H1 (cell line): ENCODE measurements around the gene TAS2R41. TPM values are rescaled to one million over a fixed set of nuclear protein-coding genes. Genes with fewer than 3 reads are reported as not detected.

Source experiments
- CTCF ChIA-PET: fragments of 300-600 bp; sonication (Branson Sonifier 250); formaldehyde crosslinking; loops from one replicate; lab custom pipeline; 2021; ENCODE audit not compliant: partially characterized antibody; lab: Charles Lee
- POLR2A ChIA-PET: fragments of 300-600 bp; sonication (Branson Sonifier 250); formaldehyde crosslinking; loops from one replicate; lab custom pipeline; 2021; ENCODE audit warnings: inconsistent platforms; ENCODE audit not compliant: partially characterized antibody; lab: Charles Lee
- DNase-seq, 2 experiments: peaks; one replicate each; pipeline versions ENCODE4 v3.0.0 to v3.0.0-alpha.2; 2010 to 2022; ENCODE audit warnings: low spot score in 2 of 2, low read depth in 1 of 2, mixed read lengths in 1 of 2
- FAIRE-seq: peaks from 2 replicates; lab custom pipeline; 2011; peaks lifted over from hg19 to GRCh38; lab: Jason Lieb, UNC
- H2AFZ ChIP-seq: 2 replicates; pipeline ENCODE4 v1.8.1; 2012; ENCODE audit warnings: low read length, inconsistent platforms
- H2AK5ac ChIP-seq: 2 replicates; pipeline ENCODE4 v1.6.1; 2013; ENCODE audit warnings: low read depth, low read length
- H2BK120ac ChIP-seq: replicated peaks from 2 replicates; pipeline ENCODE3; 2013; ENCODE audit warnings: low read depth, low read length, inconsistent platforms
- H2BK12ac ChIP-seq: 2 replicates; pipeline ENCODE4 v1.6.1; 2013; ENCODE audit warnings: low read depth, low read length
- H2BK15ac ChIP-seq: 2 replicates; pipeline ENCODE4 v1.6.1; 2013; ENCODE audit warnings: low read length
- H2BK20ac ChIP-seq: 2 replicates; pipeline ENCODE4 v1.6.1; 2013; ENCODE audit warnings: low read length
- H2BK5ac ChIP-seq: 2 replicates; pipeline ENCODE4 v1.6.1; 2013; ENCODE audit warnings: low read depth, low read length
- H3K14ac ChIP-seq: 2 replicates; pipeline ENCODE4 v1.6.1; 2013; ENCODE audit warnings: inconsistent platforms; ENCODE audit not compliant: insufficient read length
- H3K18ac ChIP-seq: 2 replicates; pipeline ENCODE4 v1.6.1; 2013; ENCODE audit warnings: low read length; ENCODE audit errors: extremely low read depth
- H3K23ac ChIP-seq: 2 replicates; pipeline ENCODE4 v1.6.1; 2013; ENCODE audit warnings: inconsistent platforms; ENCODE audit not compliant: insufficient read length
- H3K23me2 ChIP-seq: 2 replicates; pipeline ENCODE4 v1.6.1; 2013; ENCODE audit warnings: low read depth, low read length
- H3K27ac ChIP-seq: 2 replicates; pipeline ENCODE4 v1.6.1; 2011; ENCODE audit warnings: low read depth, low read length, inconsistent platforms
- H3K27me3 ChIP-seq, 4 experiments: replicated peaks in 1 of 4; 1 replicate in 1 of 4; 2 replicates in 3 of 4; pipeline versions ENCODE4 v1.6.1 to v1.8.1; 2011 to 2013; ENCODE audit warnings: low read length in 3 of 4, mild to moderate bottlenecking in 3 of 4, inconsistent platforms in 2 of 4, mixed read lengths in 2 of 4, moderate library complexity in 1 of 4; ENCODE audit not compliant: control insufficient read depth in 3 of 4, insufficient read depth in 3 of 4; ENCODE audit errors: extremely low read depth in 1 of 4
- H3K36me3 ChIP-seq, 4 experiments: 2 replicates each; pipeline versions ENCODE4 v1.6.1 to v1.8.1; 2011 to 2013; ENCODE audit warnings: mild to moderate bottlenecking in 4 of 4, low read length in 3 of 4, moderate library complexity in 2 of 4, control low read depth in 1 of 4, inconsistent platforms in 1 of 4; ENCODE audit not compliant: insufficient read depth in 4 of 4, control insufficient read depth in 2 of 4
- H3K4ac ChIP-seq: replicated peaks from 2 replicates; pipeline ENCODE3; 2013; ENCODE audit warnings: low read length, low read depth, mixed read lengths, inconsistent platforms; ENCODE audit not compliant: insufficient read length
- H3K4me1 ChIP-seq, 4 experiments: replicated peaks in 1 of 4; 1 replicate in 1 of 4; 2 replicates in 3 of 4; pipeline versions ENCODE4 v1.6.1 to v1.8.1; 2011 to 2013; ENCODE audit warnings: low read length in 3 of 4, inconsistent platforms in 2 of 4, mixed read lengths in 1 of 4; ENCODE audit not compliant: insufficient read depth in 4 of 4, control insufficient read depth in 3 of 4
- H3K4me2 ChIP-seq, 2 experiments: 2 replicates each; pipeline versions ENCODE4 v1.6.1 to v1.8.1; 2011 to 2013; ENCODE audit warnings: low read depth in 2 of 2, low read length in 2 of 2, control low read depth in 1 of 2, inconsistent platforms in 1 of 2, mild to moderate bottlenecking in 1 of 2; ENCODE audit not compliant: insufficient read depth in 1 of 2
- H3K4me3 ChIP-seq, 4 experiments: fragments of 200-600, 300-600 bp in 1 of 4; sonication (generic), shearing (Covaris generic), sonication (Bioruptor Twin) in 1 of 4; 2 replicates each; pipeline versions ENCODE4 v1.5.1 to v1.8.1; 2011 to 2016; ENCODE audit warnings: low read length in 4 of 4, low read depth in 3 of 4, control low read depth in 2 of 4, inconsistent platforms in 2 of 4, mild to moderate bottlenecking in 2 of 4, mixed read lengths in 1 of 4, moderate library complexity in 1 of 4; ENCODE audit not compliant: insufficient read depth in 2 of 4; ENCODE audit errors: extremely low read depth in 1 of 4
- H3K56ac ChIP-seq: replicated peaks from 2 replicates; pipeline ENCODE3; 2013; ENCODE audit warnings: low read depth, mild to moderate bottlenecking, mixed read lengths, low read length, inconsistent platforms; ENCODE audit not compliant: insufficient read length
- H3K79me1 ChIP-seq: 2 replicates; pipeline ENCODE4 v1.6.1; 2013; ENCODE audit warnings: low read depth, low read length, control low read depth
- H3K79me2 ChIP-seq, 2 experiments: 2 replicates each; pipeline versions ENCODE4 v1.6.1 to v1.8.1; 2012 to 2013; ENCODE audit warnings: low read length in 2 of 2, mild to moderate bottlenecking in 2 of 2, inconsistent platforms in 1 of 2; ENCODE audit not compliant: insufficient read depth in 2 of 2, control insufficient read depth in 1 of 2
- H3K9ac ChIP-seq, 4 experiments: replicated peaks in 1 of 4; 1 replicate in 1 of 4; 2 replicates in 3 of 4; pipeline versions ENCODE4 v1.6.1 to v1.8.1; 2011 to 2013; ENCODE audit warnings: low read depth in 3 of 4, low read length in 3 of 4, control low read depth in 2 of 4, mild to moderate bottlenecking in 2 of 4, moderate library complexity in 2 of 4, inconsistent platforms in 1 of 4; ENCODE audit errors: extremely low read depth in 1 of 4
- H3K9me3 ChIP-seq, 2 experiments: 2 replicates each; pipeline versions ENCODE4 v1.6.1 to v1.8.1; 2012 to 2013; ENCODE audit warnings: mild to moderate bottlenecking in 2 of 2, moderate library complexity in 2 of 2, control low read depth in 1 of 2, inconsistent platforms in 1 of 2, low read depth in 1 of 2, low read length in 1 of 2, mixed read lengths in 1 of 2; ENCODE audit not compliant: insufficient read depth in 2 of 2
- H4K20me1 ChIP-seq, 2 experiments: replicated peaks in 1 of 2; 2 replicates each; pipeline versions ENCODE3 to v1.8.1; 2011 to 2013; ENCODE audit warnings: inconsistent platforms in 2 of 2, low read length in 2 of 2, mild to moderate bottlenecking in 1 of 2; ENCODE audit not compliant: insufficient read depth in 2 of 2, control insufficient read depth in 1 of 2
- H4K5ac ChIP-seq: 2 replicates; pipeline ENCODE4 v1.6.1; 2013; ENCODE audit warnings: low read length, low read depth, mixed read lengths, inconsistent platforms; ENCODE audit not compliant: insufficient read length
- H4K8ac ChIP-seq: 2 replicates; pipeline ENCODE4 v1.8.0; 2013; ENCODE audit warnings: mild to moderate bottlenecking, moderate library complexity, low read length, inconsistent platforms; ENCODE audit not compliant: insufficient read depth; ENCODE audit errors: extremely low read depth
- H4K91ac ChIP-seq: replicated peaks from 2 replicates; pipeline ENCODE3; 2013; ENCODE audit warnings: low read length, mixed read lengths, inconsistent platforms; ENCODE audit not compliant: insufficient read length
- CHD2 ChIP-seq: IDR thresholded peaks from 2 replicates; pipeline ENCODE4 v1.6.1; 2012; ENCODE audit warnings: low read length, improper control_type of control experiment
- HDAC2 ChIP-seq, 2 experiments: fragments of 300-600 bp in 1 of 2; sonication (generic) in 1 of 2; IDR thresholded peaks; 2 replicates each; pipeline ENCODE4 v1.6.1; 2011 to 2012; ENCODE audit warnings: low read depth in 2 of 2, low read length in 2 of 2, mild to moderate bottlenecking in 2 of 2, moderate library complexity in 2 of 2, borderline replicate concordance in 1 of 2, inconsistent platforms in 1 of 2
- TAF7 ChIP-seq: optimal IDR thresholded peaks from 2 replicates; pipeline ENCODE3; 2011; ENCODE audit warnings: low read depth, mild to moderate bottlenecking, inconsistent platforms, low read length, moderate library complexity, borderline replicate concordance
- WGBS, 2 experiments: shearing (Covaris generic) in 1 of 2; methylation state at CpG; one replicate each; pipeline versions ENCODE4 v1.1.6 to v1.1.7; 2013 to 2015; ENCODE audit warnings: low lambda C conversion rate in 2 of 2, mixed read lengths in 2 of 2, inconsistent platforms in 1 of 2, low coverage in 1 of 2, missing lambda C conversion rate in 1 of 2; ENCODE audit not compliant: insufficient replicate concordance in 2 of 2, insufficient coverage in 1 of 2, insufficient read length in 1 of 2; ENCODE audit errors: extremely low coverage in 1 of 2, missing lambda C conversion rate in 1 of 2; 5-methylcytosine and 5-hydroxymethylcytosine counted together
- polyA plus RNA-seq, 7 experiments: library from polyadenylated mRNA; depleted of rRNA in 3 of 7; stranded (reverse) in 5 of 7; unstranded in 2 of 7; fragments of >200 nt in 5 of 7; fragments of 200-250 nt in 2 of 7; gene quantifications; 1 replicate in 5 of 7; 2 replicates in 1 of 7; 4 replicates in 1 of 7; pipeline versions ENCODE4 v1.2.1 to v1.2.3, GENCODE V29; 2011 to 2013; ENCODE audit warnings: missing spikeins in 2 of 7, mixed read lengths in 2 of 7
- total RNA-seq: library from RNA; stranded (reverse); fragmentation: NEBNext Ultra II Directional; extraction: Animal tissue kit (Norgen Biotek cat#: 25700); gene quantifications from 2 replicates; pipeline ENCODE4 v1.2.1, GENCODE V29; 2021

TAS2R41 gene
- total and polyA plus RNA-seq, 2 of the 8 experiments (the other 6 are each of a cell fraction or from before 2014, with no cell fraction given), result 0.12 TPM; not detected in 1

GRCh38 chr7:143458681-143459080 is 19.0 kb upstream of the TAS2R41 start:
- Histone ChIP-seq H3K27ac (no peak overlapping the region), H3K4ac (no peak overlapping the region), H3K18ac (no peak overlapping the region), H3K27me3 (no peaks in the 10 kb centered on the region), H4K91ac (no peak overlapping the region), H3K4me3 (no peak overlapping the region), H4K20me1 (no peaks in the 10 kb centered on the region), H3K4me1 (peaks cover 0 to 2% (median 0%) of the 10 kb centered on the region in 4 experiments; a peak in 1 of 7 replicates), H3K23me2 (no peaks in the 10 kb centered on the region), H2AFZ (no peak overlapping the region), H3K4me2 (no peak overlapping the region), H2BK5ac (no peak overlapping the region), H2BK15ac (no peak overlapping the region), H3K14ac (no peak overlapping the region), H3K36me3 (no peaks in the 10 kb centered on the region), H3K79me1 (no peaks in the 10 kb centered on the region), H3K9ac (no peak overlapping the region), H3K56ac (no peak overlapping the region), H2BK120ac (no peak overlapping the region), H2AK5ac (no peak overlapping the region), H3K9me3 (peaks cover 8 to 11% of the 10 kb centered on the region in 2 experiments), H4K8ac (no peak overlapping the region), H3K23ac (no peak overlapping the region), H4K5ac (no peak overlapping the region), H2BK20ac (no peak overlapping the region), H2BK12ac (no peak overlapping the region), H3K79me2 (no peaks in the 10 kb centered on the region)
- TF ChIP-seq TAF7 (no peak), HDAC2 (IDR thresholded peaks at IDR 0.05; ENCODE audit: borderline replicate concordance in 1 of 2, low read depth in 2 of 2, low read length in 2 of 2) (no peak), CHD2 (no peak)
- DNase-seq (no peak), FAIRE-seq (no peak)
- POLR2A ChIA-PET, result no interaction called here
- WGBS, 2 experiments, result 100% methylated on average over 3 of the region's 3 CpGs; no CpG with 5 or more reads in 1 of the 2 experiments
- CTCF ChIA-PET, result no interaction called here
